HG03025 (cell line): Measurements from ENCODE around the gene CAB39L.
A peak's percentile ranks its signal among the peaks of the same experiment; 100 is the strongest.

Experiments used
- ATAC-seq: cut with Tn5 transposase; IDR thresholded peaks from one replicate; pipeline ENCODE4 v1.9.1; 2021; ENCODE audit warnings: mild to moderate bottlenecking, moderate library complexity; ENCODE audit not compliant: unreplicated experiment, low FRiP score

Gene CAB39L

GRCh38 chr13:49315756-49316482 lies 127.9 kb downstream of the CAB39L start:
- no peak for ATAC-seq

DNA sequence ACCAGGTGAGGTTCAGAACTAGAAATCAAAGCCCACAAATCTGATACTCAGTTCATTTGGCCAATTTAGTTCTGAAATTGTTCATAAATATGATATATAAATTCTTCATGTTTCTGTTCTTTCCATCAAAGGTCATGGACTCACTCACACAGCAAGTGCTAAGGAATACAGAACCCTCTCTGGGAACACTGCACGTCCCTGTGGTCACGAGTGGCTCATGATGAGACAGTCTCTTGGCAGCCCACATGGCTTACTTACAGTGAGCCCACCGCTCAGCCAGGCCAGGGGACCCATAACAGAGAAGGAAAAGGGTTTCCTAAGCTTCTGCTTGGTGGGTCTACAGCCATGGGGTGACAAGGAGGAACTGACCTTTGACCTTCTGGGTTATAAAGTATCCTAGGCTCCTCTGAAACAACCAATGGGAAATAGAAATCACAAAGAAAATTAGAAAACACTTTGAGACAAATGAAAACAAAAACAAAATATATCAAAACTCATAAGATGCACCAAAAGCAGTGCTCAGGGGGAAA lies 128.8 kb downstream of the CAB39L start:
- ATAC-seq = no peak

DNA sequence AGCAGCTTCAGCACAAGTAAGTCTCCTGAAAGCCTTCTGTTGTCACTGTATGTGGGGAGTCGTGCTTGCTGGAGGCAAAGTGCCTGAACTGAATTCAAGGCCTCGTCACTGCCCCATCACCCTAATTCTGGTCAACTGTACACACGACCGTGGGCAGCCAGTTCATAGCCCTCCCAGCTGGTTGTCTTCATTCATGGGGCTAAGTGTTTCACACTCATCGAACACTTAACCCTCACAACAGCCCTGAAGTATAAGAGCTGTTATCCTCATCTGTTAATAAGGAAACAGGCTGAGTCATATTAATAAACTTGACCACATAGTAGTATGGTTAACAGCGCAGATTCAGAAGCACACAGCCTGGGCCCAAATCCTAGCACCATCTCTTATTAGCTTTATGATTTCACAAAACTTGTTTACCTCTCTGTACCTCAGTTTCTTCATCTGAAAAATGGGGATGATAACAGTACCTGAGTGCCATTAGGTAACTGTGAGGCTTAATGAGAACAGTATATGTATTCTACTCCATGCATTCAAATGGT lies 129.5 kb downstream of the CAB39L start:
- ATAC-seq = no peak

GRCh38 chr13:49311816-49312215 lies 132.0 kb downstream of the CAB39L start:
- ATAC-seq = no peak

GRCh38 chr13:49310251-49310650 lies 133.6 kb downstream of the CAB39L start:
- no peak for ATAC-seq

GRCh38 chr13:49308921-49309408 lies 134.9 kb downstream of the CAB39L start:
- ATAC-seq = no peak

DNA sequence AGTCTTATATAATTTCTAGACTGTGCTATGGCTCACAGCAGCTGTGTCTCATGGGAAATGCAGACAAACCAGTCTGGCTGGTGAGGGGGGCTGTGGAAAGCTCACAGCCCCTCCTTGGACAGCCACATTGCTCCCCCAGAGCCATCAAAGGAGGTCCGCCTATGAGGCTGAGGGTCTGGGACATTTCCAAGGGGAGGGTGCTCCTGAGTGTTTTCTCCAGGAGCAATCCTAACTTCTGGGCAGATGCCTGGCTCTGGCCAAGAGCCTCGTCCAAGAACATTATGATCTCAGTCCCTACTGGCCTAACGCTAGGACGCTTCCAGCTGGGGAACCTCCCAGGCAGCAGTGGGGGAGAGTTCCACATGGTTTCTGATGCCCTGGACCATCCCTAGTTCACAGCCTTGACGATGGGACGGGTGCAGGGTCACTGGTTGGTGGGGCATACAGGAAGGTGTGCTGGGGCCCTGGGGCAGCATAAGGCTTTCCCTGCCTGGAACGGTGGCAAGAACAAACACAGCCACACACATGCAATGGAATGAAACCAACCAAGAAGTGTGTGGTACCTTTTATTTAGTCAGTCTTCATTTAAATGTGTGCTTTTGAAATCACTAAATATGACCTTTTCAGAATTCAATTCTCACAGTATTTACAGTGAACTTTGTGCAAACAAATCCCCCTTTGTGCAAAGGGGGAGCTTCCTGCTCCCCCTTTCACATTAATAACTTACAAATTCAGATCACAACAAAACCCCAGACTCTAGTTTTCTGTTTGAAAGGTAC lies 135.6 kb downstream of the CAB39L start:
- no peak for ATAC-seq

DNA sequence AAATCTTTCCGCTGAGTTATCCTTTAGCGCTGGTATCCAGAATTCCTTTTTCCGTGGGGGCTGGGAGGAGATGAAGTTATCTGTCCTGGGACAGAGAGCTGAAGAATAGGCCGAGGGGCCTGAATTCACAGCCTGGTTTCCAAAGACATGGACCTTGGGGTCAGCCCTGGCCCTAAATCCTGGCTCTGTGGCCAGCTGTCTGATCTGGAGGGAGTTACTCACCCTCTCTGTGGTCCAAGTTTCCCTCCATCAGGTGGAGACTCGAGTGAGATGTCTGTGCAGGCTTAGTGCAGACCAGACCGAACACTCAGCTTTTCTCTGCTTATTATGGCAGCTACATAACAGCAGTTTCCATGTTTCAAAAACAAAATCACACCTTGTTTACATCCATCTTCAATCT lies 136.5 kb downstream of the CAB39L start:
- ATAC-seq = no peak

- no peak for ATAC-seq
Observed at GRCh38 chr13:49305792-49306425, 138.0 kb downstream of the CAB39L start.

DNA sequence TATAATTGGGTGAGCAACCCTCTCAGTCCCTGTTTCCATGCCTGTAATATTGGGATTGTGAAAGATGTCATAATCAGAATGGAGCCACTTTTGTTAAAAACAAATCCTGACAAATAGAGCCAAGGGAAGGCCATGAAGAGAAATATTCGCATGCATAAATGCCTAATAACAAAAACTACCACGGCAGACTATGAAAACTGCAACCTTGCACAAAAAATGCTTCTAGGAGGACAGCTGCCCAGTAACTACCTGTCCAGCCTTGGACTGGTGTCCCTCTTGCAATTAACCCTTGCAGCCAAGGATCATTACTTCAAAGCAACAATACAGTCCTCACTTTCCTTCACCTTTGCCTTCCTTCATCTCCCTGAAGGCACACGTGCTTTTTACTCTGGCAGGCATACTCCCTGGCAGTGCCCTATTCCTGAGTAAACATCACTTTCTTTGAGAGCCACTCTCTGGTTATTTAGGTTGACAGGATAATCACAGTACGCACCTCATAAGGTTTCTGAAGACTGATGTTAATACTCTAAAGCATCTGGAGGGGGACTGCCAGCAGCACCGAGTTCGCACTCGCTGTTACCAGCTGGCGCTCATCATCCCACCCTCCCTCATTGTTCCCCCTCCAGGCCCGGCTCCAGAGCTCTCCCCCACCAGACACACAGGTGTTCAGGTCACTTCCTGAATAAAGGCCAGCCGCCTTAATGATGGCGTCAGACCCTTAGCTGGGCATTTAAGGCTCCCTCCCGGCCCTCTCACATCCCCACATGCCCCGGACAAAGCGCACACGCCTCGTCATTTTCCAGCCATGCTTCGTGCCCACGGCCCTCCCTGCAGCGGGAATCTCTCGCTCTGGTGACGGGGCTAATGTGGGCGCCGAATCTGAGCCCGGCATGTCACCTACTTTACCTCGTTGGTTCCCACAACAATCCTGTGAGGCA lies 138.8 kb downstream of the CAB39L start:
- ATAC-seq = no peak

DNA sequence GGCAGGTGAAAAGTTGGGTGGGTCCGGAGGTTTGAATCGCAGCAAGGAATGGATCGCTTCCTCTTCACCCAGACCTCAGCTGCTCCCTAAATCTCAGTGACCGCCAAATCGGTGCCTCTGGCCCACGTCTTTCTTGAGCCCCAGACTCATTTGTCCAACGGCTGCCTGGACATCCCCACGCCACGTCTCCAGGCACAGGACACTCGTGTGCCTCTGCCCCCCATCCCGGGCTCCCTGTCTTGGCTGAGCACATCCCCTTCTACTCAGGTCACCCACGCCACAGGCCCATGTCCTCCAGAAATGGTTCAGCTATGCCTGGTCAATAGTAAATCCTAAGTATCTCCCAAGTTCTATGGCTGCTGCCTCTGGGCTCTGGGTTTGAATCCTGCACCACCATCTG lies 139.5 kb downstream of the CAB39L start:
- ATAC-seq = no peak

GRCh38 chr13:49303533-49304252 lies 140.2 kb downstream of the CAB39L start:
- ATAC-seq = no peak

DNA sequence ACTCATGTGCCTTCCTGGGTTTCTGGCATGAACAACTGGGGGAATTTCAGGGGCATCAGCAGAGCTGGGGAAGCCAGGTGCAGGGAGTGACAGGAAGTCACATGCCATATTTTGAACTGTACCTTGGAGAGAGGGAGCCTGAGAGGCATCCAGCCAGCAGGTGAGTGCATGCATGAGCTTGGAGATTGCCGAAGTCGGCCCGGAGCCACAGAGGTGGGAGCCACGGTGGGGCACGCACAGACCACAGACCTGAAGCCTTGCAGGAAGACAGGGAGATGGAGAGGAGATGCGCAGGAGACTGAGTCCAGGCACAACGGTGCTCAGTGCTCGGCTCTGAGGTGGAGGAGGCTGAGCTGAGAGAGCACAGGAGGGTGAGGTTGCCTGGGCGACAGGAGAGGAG lies 141.0 kb downstream of the CAB39L start:
- ATAC-seq = no peak

DNA sequence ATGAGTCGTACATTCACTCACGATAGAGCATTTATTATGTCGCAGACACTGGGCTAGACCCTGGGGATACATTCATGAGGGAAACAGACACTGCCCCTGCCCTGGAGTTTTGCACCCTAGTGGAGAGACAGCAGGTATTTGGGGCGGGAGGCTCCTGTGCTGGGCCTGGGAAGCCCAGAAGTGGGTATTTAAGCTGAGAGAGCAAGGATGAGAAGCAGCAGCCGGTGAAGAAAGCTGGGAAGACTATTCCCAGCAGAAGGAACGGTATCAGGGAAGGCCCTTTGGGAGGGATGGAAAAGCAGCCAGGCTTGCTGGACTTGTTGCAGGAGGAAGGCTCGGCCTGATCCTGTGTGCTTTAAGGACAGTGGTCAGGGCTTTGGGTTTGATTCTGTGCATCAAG lies 141.6 kb downstream of the CAB39L start:
- no peak for ATAC-seq

DNA sequence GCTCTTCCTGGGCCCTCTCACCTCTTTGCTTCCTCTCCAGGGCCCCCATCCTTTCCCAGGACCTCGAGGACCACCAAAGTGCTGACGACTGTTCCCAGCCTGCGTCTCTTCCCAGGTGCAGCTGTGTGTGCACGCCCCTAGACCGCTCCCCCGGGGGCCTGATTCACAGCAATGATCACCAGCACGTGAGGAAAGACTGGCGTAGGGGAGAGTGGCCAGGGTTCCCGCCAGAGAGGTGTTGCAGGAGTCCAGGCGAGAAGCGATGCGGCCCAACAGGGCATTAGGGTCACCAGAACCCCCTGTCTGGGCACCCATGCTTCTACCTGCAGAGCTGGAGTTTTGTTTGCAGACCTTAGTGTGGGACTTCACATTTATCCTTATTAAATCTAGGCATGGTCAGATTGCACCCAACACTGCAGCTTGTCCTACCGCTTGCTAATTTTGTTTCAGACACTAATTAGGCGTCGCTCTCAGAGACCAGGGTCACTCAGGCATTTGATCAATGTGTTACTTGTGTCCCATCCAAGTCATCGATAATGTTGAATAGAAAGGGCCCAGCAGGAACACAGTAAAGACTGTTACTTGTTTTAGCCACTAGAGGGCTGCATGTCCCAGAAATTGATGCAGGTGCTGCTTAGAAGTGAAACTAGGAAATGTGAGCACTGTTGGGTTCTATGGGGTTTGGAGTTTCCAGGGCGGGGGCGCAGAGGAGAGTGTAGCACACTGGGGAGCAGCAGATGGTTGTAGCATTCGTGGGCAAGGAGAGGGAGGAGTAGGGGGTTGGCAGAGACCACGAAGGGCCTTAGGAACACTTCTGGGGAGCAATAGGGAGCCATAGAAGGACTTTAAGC lies 142.9 kb downstream of the CAB39L start:
- peak; percentile 77 for ATAC-seq

DNA sequence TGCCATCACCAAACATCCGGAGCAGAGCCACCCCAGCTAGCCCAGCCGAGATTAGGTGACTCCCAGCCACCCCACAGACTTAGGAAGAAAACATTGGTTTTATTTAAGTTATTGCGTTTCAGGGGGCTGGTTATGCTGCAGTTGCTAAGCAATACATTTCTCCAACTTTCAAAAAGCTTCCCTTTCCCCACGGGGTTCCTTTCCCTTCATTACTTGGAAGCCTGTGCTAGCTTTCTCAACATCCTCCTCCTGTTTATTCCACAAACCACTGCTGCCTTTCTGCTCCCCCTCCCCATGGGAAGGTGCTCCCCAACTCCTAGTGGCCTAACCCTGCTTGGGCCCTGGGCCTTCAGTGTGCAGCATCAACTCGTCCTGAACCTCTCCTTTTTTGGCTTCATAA lies 143.6 kb downstream of the CAB39L start:
- no peak for ATAC-seq

DNA sequence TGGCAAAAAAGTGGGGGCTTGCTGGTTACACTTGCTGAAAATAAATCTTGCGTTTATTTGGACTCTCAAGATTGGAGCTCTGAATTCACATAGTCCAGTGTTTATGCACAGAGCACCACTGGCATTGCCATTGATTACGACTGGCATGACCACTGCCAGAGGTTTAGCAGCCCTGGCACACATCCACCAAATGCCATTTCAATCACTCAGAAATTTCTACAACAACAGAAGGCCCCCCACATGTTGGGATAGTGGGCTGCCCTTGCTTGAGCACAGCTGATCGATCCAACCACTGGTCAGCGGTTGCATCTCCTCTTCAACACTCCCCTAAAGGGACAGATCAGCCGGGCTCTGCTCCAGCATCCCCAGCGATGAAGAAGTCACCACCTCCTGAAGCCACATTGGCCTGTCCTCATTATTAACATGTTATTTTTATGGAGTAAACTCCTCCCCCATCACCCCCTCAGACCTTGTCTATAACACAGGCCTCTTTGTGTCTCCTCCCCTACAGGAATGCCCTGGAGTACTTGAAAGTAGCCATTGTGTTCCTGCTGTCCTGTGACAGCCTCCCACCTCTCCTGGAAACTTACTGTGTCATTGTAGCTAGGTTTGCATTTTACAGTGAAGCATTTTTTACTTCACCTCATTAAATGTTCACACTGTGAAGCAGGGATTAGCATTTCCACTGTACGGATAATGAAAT lies 144.8 kb downstream of the CAB39L start:
- no peak for ATAC-seq

- no peak for ATAC-seq
Observed at GRCh38 chr13:49298416-49298815, 145.4 kb downstream of the CAB39L start.
